Activated CD4-positive, alpha-beta T cell treated with anti-CD3 and anti-CD28 coated beads, Interleukin-2, amount 50 U/mL, for 1 hour (primary cell): Measurements from ENCODE around the gene AXIN1.
"Not testable (repeated sequence)": the region's sequence is repeated elsewhere in the genome, so short reads cannot be mapped to it uniquely, and the experiment has no call there.

Experiments used
- DNase-seq: peaks from one replicate; pipeline ENCODE4 v3.0.0-alpha.2; 2020

The AXIN1 gene, protein sequence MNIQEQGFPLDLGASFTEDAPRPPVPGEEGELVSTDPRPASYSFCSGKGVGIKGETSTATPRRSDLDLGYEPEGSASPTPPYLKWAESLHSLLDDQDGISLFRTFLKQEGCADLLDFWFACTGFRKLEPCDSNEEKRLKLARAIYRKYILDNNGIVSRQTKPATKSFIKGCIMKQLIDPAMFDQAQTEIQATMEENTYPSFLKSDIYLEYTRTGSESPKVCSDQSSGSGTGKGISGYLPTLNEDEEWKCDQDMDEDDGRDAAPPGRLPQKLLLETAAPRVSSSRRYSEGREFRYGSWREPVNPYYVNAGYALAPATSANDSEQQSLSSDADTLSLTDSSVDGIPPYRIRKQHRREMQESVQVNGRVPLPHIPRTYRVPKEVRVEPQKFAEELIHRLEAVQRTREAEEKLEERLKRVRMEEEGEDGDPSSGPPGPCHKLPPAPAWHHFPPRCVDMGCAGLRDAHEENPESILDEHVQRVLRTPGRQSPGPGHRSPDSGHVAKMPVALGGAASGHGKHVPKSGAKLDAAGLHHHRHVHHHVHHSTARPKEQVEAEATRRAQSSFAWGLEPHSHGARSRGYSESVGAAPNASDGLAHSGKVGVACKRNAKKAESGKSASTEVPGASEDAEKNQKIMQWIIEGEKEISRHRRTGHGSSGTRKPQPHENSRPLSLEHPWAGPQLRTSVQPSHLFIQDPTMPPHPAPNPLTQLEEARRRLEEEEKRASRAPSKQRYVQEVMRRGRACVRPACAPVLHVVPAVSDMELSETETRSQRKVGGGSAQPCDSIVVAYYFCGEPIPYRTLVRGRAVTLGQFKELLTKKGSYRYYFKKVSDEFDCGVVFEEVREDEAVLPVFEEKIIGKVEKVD

DNA sequence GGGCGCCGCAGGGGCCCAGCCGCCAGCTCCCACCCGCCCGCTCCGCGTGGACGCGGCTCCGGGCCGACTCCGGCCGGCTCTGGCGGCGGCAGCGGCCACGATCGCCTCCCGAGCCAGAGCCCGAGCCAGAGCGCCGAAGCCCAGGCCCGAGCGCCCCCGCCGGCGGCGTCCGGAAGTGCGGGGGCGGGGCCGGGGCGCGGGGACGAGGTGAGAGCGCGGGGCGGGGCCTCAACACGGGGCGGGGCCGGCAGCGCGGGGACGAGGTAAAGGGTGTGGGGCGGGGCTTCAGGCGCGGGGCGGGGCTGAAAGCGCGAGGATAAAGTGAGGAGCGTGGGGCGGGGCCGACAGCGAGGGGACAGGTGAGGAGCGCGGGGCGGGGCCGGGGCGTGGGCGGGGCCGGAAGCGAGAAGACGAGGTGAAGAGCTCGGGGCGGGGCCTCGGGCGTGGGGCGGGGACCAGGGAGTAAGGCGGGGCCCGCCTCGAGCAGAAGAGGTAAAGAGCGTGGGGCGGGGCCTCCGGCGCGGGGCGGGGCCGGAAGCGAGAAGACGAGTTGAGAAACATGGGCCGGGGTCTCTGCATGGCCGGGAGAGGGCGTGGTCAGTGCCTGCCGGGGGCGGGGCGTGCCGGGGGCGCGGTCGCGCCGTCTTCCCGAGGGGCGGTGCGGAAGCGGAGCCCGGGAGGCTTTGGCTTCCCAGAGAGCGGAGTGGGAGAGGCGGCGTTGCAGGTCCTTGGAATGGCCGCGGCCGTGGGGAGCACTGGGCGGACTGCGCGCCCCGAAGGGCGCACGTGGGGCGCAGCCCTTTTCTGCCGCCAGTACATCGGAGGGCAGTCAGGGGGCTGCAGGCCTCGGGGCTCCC lies at the start of gene AXIN1:
AXIN1 (minus strand) TSS at position 177 of the 857 bp plus-strand sequence. CDS start 5,698 bp downstream, outside the sequence.
- peak; percentile 100 for DNase-seq

DNA sequence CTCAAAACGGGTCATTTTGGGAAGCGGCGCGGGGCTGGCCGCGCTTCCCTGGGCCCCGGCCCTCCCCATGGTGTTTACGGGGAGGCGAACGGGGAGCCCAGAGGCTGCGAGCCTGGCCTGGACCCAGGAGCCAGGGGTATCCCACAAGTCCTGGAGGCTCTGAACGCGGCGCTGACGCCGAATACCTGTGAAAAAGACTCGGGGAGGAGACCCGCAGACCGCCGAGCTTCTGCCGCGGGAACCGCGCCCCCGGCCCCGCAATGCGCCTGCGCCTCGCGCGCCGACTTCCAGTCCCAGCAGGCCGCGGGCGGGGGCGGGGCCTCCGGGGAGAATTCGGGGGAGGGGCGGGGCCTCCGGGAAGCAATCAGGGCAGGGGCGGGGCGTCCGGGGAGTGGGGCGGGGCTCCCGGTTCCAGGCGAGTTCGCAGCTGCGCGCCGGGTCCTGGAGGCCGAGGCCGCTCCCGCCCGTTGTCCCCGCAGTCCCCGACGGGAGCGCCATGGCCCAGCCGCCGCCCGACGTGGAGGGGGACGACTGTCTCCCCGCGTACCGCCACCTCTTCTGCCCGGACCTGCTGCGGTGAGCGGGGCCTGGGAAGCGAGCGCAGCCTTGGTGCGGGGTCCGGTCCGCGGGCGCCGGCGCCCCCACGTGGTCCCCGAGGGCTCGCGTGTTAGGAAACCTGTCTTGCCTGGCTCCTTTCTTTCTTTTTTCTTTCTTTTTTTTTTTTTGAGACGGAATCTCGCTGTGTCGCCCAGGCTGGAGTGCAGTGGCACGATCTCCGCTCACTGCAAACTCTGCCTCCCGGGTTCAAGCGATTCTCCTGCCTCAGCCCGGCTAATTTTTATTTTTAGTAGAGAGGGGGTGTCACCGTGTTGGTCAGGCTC lies 49.2 kb upstream of the AXIN1 start, which contains the start of gene DECR2:
DECR2 (plus strand) TSS at position 418 of the 881 bp plus-strand sequence; CDS start at position 497, 79 bp downstream.
- peak; percentile 99 for DNase-seq

DNA sequence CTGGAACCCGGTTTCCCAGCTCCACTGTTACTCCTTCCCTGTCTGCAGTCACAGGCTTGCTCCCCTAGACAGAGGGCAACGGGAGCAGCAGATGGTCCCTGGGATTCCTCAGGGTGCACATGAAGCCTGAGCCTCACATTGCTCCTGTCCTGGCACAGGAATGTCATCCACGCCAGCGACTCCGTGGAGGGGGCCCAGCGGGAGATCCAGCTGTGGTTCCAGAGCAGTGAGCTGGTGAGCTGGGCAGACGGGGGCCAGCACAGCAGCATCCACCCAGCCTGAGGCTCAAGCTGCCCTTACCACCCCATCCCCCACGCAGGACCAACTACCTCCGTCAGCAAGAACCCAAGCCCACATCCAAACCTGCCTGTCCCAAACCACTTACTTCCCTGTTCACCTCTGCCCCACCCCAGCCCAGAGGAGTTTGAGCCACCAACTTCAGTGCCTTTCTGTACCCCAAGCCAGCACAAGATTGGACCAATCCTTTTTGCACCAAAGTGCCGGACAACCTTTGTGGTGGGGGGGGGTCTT lies 47.6 kb upstream of the AXIN1 start:
- no peak for DNase-seq

DNA sequence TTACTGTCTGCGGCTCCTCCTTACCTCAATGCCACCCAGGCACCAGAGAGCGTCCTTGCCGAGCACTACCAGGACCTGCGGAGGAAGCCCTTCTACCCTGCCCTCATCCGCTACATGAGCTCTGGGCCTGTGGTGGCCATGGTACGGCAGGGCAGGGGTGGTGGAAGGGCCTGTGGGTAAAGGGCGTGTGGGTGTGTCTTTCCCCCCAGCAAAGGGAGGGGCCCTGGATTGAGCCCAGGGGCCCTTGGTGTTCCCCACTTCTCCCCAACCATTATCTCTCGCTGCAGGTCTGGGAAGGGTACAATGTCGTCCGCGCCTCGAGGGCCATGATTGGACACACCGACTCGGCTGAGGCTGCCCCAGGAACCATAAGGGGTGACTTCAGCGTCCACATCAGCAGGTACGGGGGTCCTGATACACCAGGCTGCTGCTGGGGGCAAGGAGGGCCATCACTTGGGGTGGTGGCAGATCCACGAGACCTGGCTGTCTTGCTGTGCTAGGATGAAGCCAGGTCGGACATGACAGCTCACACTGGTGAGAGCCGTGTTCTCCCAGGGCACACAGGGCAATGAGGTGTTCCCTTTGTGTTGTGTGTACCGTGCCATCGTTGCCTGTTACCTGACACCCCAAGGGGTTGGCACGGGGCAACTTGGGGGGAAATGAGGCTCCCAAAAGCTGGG lies 47.0 kb upstream of the AXIN1 start:
- no peak for DNase-seq

DNA sequence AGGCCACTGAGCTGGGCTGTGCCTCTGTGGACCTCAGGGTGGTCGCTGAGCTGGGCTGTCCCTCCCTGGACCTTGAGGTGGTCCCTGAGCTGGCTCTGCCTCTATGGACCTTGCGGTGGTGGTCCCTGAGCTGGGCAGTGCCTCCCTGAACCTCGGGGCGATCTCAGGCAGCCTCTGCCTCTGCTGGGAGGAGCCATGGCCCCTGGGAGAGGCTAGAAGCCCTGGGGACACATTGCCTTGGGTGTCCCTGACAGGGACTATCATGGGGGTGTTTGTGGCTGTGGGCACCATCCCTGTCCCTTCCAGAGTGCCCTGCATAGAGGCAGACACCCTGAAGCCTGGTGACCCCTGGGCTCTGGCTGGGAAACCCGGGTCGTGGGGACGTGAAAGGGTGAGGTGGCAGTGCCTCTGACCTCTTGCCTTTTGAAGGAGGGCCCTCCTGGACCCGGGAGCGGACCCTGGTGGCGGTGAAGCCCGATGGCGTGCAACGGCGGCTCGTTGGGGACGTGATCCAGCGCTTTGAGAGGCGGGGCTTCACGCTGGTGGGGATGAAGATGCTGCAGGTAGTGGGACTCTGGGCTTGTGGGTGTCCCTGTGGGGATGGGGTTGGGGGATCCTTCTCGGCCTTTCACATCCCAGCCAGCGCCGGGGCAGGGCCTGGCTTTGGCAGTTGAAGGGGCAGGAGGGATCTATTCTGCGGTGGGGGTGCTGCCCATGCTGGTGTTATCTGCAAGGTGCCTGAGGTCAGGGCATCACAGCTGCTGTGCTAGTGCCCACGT lies 46.2 kb upstream of the AXIN1 start:
- no peak for DNase-seq

DNA sequence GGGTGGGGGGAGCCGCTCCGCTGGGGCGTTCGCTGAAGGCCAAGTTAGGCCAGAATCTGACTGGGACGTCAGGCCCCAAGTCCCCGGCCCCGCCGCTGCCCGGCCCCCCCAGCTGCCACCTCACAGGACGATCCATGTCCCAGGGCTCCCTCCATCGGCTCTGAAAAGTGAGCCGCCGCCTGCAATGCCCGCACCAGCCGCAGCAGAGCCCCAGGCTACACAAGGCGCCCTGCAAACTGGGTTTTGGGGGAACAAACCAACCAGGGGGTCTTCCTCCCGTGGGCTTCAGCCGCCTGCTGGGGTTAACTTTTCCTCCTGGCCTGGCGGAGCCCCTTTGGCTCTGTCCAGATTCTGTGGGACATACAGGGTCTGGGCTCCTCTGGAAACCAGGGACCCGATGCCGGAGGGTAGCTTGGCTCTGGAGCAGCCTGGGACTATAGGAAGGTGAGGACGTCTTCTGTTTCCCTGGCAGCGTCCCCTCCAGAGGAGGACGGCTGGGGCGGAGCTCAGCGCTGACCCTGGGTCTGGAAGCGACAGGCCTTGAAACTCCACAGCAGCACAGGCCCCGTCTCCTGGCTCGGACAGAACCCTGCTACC lies 45.3 kb upstream of the AXIN1 start:
- DNase-seq = no peak

DNA sequence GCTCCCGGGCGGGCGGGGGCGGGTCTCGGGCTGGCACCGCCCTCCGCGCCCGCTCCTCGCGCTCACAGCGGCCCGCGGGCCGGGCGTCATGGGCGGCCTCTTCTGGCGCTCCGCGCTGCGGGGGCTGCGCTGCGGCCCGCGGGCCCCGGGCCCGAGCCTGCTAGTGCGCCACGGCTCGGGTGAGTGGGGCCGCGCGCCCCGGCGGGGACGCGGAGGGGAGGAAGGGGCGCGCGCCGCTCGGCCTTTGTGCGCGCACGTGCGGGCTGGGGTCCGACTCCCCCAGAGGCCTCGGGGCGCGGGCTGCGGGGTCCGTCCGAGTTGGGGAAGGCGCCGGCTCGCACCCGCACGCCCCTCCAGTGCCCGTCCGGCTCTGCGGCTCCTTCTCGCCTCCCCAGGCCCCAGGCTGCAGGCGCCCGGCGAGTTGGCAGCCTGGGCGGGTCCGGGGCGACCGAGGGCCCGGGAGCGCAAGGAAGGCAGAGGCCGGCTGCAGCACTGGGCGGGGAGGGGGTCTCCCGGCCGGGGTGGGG lies 44.7 kb upstream of the AXIN1 start, which contains the start of gene NME4:
NME4 (plus strand) TSS at position 65 of the 527 bp plus-strand sequence; CDS start at position 89, 24 bp downstream.
- no peak for DNase-seq

DNA sequence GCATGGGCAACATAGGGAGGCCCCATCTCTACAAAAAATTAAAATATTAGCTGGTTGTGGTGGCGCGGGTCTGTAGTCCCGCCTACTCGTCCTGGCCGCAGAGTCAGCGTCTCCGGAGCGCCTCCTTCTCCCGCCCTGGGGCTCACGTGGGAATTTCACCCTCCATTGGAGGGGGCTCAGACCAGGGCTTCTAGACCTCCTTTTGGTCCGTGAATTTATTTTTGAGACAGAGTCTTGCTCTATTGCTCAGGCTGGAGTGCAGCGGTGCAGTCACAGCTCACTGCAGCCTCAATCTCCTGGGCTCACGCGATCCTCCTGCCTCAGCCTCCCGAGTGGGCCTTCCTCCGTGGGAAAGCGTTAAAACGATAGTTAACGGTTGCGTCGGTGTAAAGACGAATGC lies 44.1 kb upstream of the AXIN1 start:
- no peak for DNase-seq

DNA sequence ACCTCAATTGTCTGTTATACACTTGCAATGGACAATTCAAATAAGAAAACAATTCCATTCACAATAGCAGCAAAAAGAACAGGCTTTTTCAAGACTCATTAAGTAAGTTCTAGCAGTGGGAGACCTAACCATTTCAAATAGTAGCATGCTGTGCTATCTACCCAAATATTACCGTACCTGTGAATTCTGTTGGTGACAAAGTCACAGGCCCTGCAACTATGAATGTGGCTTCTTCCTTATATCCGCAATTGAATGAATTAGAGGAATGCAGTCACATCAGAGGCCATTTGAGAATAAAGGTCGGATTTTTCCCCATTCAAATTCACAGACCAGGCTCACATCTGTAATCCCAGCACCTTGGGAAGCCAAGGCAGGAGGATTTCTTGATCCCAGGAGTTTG lies 43.7 kb upstream of the AXIN1 start:
- no peak for DNase-seq

DNA sequence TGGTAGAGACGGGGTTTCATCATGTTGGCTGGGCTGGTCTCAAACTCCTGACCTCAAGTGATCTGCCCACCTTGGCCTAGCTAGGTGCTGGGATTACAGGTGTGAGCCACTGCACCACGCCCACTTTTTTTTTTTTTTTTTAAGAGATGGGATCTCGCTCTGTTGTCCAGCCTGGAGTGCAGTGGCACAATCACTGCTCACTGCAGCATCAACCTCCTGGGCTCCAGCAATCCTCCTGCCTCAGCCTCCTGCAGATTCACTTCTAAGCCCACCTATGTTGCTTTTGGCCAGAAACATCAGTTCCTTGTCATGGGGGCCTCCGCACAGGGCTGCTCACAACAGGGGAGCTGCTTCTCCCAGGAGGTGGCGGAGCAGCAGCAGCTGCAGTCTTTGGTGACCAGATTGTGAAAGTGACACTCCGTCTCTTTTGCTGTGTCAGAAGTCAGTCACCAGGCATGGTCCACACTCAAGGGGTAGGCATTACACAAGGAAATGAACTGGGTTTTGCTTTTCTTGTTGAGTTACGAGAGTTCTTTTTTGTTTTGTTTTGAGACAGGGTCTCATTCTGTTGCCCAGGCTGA lies 40.0 kb upstream of the AXIN1 start:
- no peak for DNase-seq

DNA sequence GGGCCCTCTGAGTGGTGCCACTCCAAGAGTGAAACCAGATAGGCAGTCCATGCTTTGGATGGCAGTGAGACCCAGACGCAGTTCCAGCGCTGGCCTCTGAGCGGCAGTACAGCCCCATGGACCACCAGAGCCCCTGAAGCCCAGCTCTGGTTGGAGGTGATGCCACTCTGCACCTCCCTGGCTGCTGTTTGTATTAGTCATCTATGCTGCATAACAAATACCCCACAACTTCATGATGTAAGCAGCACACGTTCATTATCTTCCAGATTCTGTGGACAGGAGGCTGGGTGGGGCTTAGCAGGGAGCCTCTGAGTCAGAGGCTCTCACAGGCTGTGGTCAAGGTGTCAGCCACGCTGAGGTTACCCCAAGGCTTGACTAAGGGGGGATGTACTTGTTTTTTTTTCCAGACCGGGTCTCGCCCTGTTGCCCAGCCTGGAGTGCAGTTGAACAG lies 39.4 kb upstream of the AXIN1 start:
- peak; percentile 72 for DNase-seq

DNA sequence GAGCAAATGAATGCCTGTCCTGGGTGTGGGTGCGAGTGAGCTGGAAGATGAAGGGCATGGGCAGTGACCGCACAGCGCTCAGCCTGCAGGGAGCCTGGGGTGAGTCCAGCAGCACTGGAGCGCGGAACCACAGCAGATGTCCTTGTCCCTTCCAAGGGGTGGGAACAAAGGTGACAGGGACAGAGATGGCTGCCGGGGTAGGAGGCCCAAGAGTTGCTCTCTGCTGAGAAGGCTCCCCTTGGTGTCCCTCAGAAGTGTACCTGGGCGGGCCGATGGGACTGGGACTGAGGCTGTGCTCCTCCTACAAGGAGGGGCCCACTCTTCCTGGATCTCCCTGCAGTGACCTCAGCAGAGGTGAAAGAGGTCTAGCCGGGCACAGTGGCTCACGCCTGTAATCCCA lies 36.8 kb upstream of the AXIN1 start:
- no peak for DNase-seq

DNA sequence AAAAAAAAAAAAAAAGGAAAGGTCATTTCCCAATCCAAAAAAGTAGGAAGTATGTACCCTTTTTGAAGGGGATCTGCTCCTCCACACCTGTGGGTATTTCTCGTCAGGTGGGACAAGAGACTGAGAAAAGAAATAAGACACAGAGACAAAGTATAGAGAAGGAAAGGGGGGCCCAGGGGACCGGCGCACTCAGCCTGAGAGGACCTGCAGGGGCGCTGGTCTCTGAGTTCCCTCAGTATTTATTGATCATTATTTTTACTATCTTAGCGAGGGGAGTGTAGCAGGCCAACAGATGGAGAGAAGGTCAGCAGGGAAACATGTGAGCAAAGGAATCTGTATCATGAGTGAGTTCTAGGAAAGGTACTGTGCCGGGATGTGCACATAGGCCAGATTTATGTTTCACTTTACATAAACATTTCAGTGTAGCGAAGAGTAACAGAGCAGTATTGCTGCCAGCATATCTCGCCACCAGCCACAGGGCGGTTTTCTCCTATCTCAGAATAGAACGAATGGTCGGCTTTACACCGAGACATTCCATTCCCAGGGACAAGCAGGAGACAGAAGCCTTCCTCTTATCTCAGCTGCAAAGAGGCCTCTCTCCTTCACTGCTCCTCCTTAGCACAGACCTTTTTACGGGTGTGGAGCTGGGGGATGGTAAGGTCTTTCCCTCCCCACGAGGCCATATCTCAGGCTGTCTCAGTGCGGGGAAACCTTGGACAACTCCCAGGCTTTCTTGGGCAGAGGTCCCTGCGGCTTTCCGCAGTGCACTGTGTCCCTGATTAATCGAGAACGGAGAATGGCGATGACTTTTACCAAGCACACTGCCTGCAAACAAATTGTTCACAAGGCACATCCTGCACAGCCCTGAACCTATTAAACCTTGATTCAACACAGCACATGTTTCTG lies 35.5 kb upstream of the AXIN1 start:
- DNase-seq = not testable (repeated sequence)

DNA sequence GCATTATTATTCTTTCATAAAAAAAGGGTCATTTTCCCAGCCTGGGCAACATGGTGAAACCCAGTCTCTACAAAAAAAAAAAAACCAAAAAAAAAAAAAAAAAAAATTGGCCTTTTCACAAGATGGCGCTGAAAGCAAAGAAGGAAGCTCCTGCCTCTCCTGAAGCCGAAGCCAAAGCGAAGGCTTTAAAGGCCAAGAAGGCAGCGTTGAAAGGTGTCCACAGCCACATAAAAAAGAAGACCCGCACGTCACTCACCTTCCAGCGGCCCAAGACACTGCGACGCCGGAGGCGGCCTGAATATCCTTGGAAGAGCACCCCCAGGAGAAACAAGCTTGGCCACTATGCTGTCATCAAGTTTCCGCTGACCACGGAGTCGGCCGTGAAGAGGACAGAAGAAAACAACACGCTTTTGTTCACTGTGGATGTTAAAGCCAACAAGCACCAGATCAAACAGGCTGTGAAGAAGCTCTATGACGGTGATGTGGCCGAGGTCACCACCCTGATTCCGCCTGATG lies 34.2 kb upstream of the AXIN1 start:
- DNase-seq = no peak

DNA sequence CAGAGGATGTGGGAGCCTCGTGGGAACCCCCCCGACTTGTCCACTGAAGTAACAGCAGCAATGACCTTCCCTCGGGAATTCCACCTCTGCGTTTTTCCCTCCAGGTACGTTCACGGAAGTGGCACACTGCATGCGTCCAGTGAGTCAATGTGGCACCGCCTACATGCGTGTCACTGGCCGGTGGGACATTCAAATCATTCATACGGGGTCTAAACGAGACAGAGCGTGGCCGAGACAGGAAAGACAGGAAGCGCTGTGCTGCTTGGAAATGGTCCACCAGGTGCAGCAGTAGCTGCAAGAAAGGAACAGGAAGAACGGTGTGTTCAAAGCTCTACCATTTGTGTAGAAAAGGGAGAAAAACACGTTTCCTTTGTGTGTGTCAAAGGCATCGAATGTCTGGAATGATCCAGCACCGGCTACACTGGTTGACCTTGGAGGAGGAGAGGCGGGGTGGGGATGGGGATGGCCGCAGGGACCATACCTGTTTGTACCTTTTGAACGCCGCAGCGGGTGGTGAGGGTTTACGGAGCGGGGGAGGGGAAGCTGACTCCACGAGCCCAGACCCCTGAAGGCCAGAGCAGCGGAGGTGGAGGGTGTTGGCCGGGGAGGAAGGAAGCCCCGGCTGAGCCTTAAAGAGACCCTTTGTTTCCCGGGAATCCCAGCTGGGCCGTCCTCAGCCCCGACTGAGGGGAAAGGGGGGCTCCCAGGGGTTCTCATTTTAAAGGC lies 31.0 kb upstream of the AXIN1 start:
- DNase-seq = peak; percentile 47
